NK-92 (cell line): ENCODE measurements around the gene OR2T27.
"Not testable (repeated sequence)": the region's sequence is repeated elsewhere in the genome, so short reads cannot be mapped to it uniquely, and the experiment has no call there.

Experiments used
- DNase-seq: peaks from one replicate; lab custom pipeline; 2025; ENCODE audit not compliant: unreplicated experiment; lab: John Stamatoyannopoulos, UW

OR2T27 gene, protein sequence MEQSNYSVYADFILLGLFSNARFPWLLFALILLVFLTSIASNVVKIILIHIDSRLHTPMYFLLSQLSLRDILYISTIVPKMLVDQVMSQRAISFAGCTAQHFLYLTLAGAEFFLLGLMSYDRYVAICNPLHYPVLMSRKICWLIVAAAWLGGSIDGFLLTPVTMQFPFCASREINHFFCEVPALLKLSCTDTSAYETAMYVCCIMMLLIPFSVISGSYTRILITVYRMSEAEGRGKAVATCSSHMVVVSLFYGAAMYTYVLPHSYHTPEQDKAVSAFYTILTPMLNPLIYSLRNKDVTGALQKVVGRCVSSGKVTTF

DNA sequence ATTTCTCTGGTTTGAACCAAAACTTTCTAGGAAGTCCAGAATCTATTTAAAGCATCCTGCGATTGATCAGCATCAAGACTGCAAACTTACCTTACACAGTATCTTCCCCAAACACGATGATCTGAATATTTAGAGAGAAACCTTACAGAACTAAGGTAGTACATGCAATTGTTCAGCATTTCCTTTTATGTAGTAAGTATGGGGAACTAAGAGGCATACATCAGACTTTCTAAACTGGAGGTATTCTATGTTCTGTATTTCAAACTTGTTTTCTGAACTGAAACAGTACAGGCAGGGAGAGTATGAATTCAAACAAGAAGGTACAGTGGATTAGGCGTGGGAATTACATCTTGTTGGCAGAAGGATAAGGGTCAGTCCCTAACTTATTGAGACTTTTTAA is at the start of gene OR2T27:
TSS of gene OR2T27 (minus strand) at position 175 of the 400 bp plus-strand sequence. CDS start 4,644 bp downstream, outside the sequence.
- DNase-seq, result not testable (repeated sequence)

DNA sequence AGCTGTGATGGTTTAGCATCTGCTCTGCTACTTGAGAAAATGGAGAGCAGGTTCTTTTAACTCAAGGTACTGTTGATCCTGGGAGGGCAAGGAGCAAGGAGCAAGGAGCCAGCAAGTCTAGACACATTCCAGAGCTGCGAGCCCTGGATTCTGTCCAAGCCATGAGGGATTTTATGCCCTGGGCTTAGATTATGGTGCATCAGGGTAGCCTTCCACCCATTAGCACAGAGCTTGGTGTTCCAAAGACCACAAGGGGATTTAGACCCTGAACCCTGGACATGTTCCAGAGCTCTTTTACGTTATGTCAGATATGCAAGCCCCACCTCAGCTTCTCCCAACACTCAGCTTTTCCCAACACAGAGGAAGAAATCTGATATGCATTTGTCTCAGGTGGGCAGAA is 49.3 kb upstream of the OR2T27 start:
- no peak for DNase-seq

DNA sequence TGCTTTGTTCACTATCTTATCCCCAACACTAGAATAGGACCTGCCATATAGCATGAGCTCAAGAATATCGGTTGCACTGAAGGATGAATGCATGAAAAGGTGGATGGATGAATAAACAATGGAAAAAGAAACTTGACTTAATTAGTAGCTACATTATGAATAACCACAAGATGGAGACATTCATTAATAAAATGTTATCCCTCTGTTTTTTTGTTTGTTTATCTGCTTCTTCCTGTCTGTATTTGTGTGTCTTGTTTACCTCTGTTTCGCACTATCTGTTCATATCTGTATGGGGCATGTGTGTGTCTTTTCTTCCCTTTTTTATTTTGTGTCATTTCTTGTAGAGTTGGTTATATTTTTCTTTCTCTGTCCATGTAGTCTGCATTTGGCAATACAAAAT is 48.3 kb upstream of the OR2T27 start:
- no peak for DNase-seq

DNA sequence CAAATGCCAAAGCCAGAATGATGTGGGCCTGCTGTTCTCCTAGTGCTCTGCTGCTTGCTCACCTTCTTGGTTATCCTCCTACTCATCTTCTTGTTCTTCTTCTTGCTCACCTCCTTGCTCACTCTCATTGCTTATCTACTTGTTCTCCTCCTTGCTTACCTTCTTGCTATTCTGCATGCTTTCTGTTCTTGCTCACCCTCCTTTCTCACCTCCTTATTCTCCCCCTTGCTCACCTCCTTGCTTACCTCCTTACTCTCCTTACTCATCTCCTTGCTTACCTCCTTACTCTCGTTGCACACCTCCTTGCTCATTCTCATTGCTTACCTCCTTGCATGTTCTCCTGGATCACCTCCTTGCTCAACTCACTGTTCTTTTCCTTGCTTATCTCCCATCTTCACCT is 47.4 kb upstream of the OR2T27 start, which contains the start of gene OR14I1:
TSS of gene OR14I1 (minus strand) at position 53 of the 400 bp plus-strand sequence.
- DNase-seq, result no peak

DNA sequence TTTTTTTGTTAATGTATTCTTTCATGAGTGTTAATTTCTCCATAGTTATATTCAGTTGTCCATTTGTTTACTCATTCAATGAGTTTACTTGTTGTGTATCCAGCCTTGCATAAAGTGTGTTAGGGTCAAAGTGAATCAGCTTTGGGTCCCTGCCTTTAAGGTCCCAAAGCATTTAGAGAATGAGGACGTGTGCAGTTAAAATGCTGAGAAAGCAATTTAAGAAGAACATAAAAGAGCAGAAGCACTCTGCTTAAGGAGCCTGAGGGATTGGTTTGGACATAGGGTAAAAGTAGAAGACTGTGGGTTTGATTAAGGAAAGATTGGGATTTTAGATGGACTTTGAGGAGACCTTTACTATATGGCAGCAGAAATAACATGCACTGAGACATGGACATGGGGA is 43.8 kb upstream of the OR2T27 start:
- no peak for DNase-seq

DNA sequence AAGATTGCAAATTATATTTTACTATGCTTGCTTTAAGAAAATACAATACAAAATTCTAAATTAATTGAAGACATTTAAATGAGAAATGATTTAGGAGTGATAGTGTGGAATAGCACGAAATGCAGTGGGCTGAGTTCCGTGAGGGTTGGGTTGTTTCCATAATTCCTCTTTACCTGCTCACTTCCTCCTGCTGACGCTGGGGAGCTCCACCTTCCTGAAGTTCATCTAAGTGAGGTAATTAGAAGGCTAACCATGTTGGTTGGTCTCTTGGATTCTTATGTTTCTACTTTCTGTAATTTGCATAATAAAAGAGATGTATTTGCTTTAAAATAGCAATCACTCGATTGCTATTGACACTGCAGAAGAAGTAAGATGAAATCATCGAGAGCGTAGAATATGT is 42.6 kb upstream of the OR2T27 start:
- DNase-seq, result no peak

DNA sequence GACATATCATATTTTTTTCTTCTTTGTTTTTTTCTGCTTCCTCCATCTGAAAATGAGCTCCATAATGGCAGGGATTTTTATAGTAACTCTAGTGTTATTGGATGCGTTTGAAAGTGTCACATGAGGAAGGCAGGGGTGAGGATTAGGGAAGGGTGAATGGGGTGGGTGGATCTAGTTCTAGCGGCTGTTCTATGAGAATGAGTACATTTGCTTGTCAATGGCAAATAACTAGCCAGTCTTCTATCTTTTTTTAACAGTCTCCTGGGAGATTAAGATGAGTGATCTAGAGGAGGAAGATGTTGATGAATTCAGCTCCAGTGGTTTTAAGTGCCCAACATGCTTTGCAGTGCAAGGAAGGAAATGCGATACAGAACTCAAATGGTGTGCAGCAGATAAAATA is 41.4 kb upstream of the OR2T27 start:
- no peak for DNase-seq

DNA sequence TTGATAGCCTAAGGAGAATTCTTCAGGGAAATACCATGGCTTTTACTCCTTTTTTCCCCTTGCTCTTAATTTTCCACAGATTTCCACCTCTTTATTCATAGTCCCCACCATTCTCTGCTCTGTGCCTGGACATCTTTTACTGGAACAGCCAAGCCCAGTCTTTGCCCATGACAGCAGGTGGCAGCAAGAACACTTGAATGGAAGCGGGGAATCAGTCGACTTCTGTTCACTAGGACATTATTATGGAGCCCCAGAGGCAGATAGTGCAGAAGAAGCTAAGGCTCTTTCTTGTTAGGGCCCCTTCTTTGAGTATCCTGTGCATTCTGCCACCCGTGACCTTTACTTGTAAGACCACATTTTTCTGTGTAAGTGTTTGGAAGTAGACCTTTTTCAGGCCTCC is 40.9 kb upstream of the OR2T27 start:
- DNase-seq, result no peak

DNA sequence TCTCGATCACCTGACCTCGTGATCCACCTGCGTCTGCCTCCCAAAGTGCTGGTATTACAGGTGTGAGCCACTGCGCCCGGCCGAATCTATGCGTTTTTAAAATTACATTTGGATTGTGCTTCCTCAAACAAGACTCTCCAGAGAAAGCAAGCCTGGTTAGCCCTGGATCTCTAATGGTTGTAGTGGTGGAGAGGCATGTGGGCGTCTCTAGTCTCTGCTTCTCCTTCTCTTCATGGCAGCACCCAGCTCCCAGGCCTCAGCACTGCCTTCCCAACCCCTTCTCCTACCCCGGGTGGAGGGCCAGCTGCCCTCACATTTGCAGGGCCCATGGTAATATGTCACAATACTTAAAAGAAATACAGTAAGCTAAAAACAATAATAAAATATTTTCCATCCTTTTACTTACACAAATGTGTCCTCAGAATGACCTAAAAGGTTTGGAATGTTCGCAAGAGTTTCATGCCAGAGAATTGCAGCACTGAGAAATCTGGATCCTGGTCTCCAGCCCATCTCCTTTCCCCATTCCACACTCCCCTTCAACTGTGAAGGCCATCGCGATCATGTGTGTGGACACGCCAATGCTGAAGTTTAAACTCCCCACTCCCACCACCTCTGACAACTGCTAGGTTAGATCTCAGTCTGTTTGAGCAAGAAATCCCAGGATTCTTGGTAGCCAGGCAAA is 40.3 kb upstream of the OR2T27 start:
- no peak for DNase-seq

DNA sequence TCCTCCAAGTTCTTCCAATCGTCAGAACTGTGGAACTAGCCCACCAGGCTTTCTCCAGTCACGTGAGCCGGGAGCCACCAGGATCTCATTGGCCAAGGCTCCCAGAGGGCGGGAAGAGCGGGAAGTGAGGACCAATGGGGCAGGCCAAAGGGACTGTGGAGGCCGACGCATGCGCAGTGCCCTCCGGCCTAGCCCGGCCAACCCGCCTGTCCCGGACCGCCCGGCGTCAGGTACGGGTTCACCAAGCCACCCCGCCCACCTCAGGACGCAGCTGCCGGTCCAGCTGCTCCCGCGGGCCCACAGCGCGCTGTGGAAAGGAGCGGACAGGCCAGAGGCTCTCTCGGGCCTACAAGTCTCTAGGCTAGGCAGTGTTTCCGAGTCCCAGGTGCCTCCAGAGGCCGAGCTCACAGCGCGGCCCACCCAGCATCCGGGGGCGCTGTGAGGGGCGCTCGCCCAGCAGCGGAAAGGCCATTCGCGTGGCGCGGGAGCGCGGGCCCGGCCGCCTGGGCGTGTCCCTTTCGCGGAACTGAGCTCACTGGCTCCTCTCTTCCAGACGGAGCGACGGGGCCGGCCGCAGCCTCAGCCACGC is 36.3 kb upstream of the OR2T27 start:
- no peak for DNase-seq

DNA sequence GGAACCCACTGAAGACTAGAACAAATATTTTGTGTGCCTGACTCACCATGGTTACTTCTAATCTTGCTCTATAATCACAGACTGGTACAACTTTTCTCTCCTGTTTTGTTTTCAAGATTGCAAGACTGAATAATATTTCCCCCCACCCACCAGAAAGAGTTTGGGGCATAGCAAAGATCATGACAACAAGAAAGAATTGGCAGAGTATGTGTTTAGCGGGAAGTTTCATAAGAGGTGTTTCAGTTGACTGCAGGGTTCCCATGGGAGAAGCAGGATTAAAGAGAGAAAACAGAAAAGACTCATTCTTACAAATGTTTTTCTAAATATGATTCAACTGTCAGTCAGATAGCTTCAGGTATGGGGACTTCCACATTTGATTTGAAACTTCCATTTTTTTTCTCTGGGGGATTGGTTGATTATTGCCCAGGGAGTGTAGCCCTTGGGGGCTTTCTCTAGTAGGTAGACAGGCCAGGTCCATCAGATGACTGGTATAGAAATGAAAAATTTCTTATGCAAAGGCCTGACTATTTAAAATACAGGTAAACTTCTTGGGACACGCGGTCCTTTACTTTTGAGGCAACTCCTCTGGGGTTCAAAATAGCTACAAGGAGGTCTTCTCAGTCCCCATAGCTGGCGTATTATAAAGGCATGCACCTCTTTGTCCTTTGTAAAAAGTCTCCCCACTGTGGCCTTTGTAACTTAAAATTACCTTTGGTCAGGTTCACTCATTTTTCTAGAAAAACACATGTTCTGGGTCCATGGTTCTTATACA is 33.4 kb upstream of the OR2T27 start:
- no peak for DNase-seq

DNA sequence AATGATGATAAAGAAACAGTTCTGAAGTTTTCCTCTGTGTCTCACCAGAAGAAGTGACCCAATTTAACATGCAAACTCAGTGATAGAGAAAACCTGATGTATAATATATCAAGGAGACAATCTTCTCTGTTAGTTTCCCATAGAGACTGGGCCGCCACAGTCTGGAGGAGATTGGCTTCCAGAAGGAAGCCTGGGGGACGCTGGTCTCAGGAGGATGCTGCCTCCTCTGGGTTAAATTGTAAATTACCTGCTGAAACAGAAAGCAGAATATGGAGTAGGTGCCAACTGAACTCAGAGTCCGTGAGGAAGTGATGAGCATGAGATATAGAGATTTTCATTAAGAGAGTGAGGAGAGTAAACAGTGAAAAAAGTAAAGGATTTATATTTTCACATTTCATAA is 31.5 kb upstream of the OR2T27 start:
- no peak for DNase-seq

DNA sequence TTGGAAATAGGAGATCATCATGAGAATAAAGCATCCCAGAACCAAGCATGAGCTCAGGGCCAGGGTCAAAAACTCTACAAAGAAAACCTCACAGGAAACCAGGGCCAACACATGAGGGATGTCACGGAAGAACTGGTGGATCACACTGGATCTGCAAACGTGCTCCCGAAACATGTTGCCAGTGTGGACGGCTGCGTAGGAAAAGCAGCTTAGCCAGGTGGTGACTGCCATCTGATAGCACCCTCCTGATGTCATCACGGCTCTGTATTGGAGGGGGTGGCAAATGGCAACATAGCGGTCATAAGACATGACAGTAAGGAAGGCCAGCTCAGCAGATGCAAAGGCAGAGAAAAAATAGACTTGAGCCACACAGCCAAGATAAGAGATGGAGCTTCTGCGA is 26.3 kb upstream of the OR2T27 start:
- no peak for DNase-seq

DNA sequence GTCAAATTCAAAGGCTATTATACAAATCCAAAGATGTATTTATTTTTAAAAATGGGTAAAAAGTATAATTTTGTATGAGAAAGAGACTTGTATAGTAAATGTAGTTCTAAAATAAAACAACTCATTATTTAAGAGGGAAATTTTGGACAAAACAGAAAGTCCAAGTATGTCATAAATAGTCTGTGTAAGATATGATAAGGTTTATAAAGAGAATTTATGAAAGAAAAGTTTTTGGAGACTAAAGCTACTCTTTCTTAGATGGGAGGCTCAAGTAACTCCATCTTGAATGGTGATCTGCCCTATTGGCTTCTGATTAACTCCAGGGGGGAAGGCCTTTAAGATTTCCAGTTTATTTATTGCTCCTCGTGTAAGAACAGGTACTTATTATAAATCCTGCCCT is 14.7 kb upstream of the OR2T27 start:
- no peak for DNase-seq

DNA sequence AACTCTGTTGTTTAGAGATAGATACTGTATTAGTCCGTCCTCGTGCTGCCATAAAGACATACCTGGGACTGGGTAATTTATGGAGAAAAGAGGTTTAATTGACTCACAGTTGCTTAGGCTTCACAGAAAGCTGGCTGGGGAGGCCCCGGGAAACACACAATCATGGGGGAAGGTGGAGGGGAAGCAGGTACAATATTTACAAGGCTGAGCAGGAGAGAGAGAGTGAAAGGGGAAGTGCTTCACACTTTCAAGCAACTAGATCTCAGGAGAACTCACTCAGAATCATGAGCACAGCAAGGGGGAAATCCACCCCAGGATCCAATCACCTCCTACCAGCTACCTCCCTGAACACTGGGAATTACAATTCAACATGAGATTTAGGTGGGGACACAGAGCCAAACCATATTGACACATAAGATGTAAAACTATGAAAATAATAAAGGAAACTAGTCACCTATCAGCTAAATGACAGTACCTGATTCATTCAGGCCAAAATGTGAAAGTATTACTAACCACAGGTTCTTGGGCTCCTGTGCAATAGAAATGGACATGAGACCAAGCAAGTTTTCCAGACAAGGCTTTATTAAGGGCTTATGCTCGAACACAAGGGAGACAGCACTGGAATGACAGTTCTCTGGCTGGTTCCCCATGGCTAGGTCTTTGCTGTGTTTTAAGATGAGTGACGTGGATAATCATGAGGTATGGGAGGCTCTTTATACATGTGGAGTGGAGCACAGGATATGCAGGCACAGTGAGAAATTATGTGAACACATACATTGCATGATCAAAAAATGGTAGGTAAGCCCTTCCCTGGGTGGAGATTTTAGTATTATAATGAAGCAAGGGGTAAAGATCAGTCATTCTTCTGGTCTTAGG is 8.4 kb upstream of the OR2T27 start:
- not testable (repeated sequence) for DNase-seq

DNA sequence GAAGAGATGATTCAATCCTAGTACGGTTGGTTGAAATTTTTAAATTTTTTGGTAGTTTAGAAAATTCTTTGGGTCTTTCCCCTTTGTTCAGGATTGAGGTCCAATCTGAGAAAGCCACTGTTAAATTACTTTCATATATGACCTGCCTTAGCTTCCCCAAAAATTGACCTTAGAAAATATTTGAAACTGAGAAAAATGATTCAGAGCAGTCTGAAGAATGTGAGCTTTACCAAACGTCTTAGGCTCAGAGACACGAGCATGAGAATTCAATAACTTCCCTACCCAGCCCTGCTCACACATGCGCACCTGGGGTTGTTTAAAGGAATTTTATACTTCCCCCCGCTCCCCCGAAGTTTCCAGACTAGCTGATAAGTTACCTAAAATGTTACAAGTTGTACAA is 1.5 kb upstream of the OR2T27 start:
- DNase-seq, result not testable (repeated sequence)

DNA sequence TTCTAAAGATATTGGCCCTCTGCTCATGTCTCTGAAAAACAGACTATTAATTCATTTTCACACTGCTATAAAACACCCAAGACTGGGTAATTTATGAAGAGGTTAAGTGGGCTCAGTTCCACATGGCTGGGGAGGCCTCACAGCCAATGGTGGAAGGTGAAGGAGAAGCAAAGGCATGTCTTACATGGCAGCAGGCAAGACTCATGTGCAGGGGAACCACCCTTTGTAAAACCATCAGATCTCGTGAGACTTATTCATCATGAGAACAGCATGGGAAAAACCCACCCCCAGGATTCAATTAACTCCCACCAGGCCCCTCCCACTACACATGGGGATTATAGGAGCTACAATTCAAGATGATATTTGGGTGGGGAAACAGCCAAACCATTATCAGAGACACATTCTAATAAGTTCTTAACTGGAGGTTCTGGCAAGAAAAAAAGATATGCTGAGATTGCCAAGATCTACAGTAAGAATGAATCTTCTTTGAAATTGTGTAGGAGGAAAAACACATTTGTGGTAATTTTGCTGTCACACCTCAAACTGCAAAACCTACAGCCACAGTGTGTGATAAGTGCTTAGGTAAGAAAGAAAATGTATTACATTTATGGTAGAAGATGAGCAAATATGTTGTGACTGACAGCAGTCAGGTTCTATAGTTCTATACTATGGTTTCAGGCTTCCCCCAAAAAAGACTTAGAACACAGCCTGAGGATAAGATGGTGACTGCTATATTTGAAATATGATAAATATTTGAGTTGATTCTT is 6.4 kb downstream of the OR2T27 start:
- DNase-seq, result not testable (repeated sequence)

DNA sequence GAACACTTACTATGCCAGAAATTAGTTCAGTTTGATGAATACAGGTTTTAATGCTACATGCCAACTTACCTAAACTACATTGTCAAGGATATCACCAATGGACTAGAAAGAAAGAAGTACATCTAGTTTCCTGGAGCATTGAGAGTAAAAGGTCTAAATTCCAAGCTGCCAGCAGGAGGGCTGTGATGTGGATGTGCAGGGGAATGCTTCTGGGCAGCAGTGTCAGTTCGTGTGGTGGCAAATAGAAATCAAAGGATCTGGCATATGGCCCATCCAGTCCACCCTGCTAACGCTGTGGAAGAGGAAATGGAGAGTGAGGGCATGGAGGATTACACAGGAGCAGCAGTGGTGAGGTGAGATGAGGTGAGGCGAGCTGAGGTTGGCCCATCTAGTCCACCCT is 10.2 kb downstream of the OR2T27 start, which contains the start of gene OR2T35:
TSS of gene OR2T35 (minus strand) at position 101 of the 400 bp plus-strand sequence. CDS start 6,020 bp downstream, outside the sequence.
- not testable (repeated sequence) for DNase-seq

DNA sequence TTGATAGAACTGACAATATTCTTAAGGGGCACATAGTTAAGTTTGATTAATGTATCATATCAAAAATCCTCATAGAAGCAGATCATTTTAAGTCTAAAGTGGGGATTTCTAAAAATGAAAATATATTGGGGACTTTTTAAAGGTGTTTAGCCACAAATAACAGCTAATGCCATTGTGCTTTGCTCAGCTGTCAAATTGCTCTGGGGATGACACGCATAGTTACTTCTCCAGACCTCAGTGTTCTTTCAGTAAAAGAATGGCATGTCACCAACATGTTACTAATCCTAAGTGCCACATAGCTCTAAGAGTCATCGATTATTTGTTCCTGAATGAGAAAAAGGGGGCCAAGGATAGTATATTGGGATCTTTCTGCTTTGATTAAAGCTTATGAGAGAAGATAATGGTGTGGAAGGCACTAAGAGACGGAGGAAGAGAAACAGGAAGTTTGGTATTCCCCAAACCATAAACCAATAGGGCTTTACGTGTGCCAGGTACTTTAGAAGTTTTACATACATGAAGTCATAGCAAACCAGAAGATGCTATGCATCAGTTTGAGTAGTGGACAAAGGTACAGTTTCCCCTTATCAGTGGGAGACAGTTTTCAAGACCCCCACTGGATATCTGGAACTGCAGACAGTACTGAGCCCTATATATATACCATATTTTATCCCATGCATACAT is 12.2 kb downstream of the OR2T27 start:
- DNase-seq, result not testable (repeated sequence)
